Right ventricle myocardium inferior (tissue), 1 donor: ENCODE results near the gene TFR2. TPM values are rescaled to one million over a fixed set of nuclear protein-coding genes. Genes with fewer than 3 reads are reported as not detected.

Experiments used
- ATAC-seq: fragments of 200-7000 bp; cut with Tn5 transposase; one replicate; pipeline ENCODE4 v1.9.1; 2020; ENCODE audit warnings: mild to moderate bottlenecking, moderate library complexity
- DNase-seq: peaks from one replicate; pipeline ENCODE4 v3.0.0; 2021; ENCODE audit errors: missing footprints
- intact Hi-C: fragments of 100-400 bp; cut with DNase I; formaldehyde crosslinking; loops from one replicate; pipeline ENCODE4 v1.11.0; 2022
- total RNA-seq: library from RNA; stranded (reverse); fragmentation: NEBNext Ultra II Directional; extraction: Animal tissue kit (Norgen Biotek cat#: 25700); gene quantifications from one replicate; pipeline ENCODE4 v1.2.1, GENCODE V29; 2021
- donor health status: DM: no; HTN: yes; CAD: no; lungs with severe emphysema.

Gene TFR2
- total RNA-seq, 1 donor from 2014 or later: 0.22 TPM

DNA sequence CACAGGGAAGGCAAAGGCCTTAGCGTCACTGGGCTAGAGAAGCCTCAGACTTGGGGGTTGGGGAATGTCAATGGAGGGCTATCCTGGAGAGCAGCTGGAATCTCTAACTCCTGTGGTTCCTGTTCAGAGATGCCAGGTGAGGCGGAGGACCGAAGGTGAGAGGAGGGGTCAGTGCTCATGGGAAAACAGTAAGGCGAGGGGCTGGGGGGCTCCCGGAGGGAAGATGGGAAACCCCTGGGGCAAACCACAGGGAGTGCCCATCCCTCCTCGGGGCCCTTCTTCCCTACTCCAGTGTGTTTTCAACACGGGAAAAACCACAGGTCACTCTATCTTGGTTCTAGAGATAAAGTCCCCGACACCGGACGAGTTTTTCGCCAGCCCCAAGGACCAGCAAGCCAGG is 58.7 kb downstream of the TFR2 start:
- ATAC-seq: no peak
- no peak for DNase-seq
- intact Hi-C loops: no loop called here

DNA sequence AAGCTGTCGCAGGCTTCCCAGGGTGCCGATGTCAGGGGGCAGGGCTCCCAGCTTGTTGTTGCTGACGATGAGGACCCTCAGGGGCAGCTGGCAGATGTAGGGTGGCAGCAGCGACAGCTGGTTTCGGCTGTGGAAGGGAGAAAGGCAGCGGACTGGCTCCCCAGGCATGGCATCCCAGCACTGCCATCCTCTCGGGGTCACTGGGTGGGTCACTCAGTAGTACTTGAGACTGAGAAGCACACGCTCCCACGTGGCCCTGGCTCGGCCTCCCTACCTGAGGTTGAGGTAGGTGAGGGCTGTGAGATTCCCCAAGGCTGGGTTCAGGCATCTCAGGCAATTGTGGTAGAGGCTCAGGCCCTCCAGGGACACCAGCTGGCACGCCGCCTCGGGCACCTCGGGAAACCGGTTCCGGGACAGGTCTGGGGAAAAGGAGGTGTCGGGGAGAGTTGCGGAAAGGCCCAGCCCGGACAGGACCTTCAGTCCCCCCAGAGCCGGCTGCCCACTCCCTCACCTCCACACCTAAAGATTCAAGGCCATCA is 59.2 kb downstream of the TFR2 start:
- intact Hi-C loops: no loop called here
- DNase-seq: no peak

DNA sequence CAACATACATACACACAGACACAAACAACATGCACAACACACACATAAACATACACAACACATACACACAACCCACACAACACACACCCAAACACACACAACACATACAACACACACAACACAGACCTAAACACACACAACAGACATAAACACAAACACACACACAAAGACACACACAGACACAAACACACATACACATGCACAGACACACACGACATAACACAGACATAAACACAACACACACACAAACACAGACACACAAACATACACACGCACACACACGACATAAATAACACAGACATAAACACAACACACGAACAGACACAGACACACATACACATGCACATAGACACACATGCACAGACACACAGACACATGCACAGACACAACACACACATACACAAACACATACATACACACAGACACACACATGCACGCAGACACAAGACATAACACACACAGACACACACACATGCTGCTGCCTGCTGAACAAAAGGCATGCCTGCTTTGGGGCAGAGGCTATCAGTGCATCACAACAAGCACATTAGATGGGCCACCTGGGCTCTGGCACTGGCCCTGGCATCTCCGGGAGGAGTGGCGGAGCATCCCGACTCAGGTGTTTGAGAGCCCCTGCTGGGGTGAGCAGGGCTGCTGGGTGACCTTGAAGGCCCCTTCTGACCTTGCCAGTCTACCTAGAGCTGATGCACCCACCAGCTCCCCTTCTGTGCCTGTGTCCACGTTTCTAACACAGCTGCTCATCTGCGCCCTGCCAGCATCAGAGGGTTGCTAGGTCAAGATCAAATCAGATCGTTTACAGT is 60.7 kb downstream of the TFR2 start:
- intact Hi-C loops: no loop called here
- ATAC-seq (no peak), DNase-seq (no peak)

More for the DNA sequence above, 59.2 kb downstream of the TFR2 start:
- ATAC-seq: no peak

DNA sequence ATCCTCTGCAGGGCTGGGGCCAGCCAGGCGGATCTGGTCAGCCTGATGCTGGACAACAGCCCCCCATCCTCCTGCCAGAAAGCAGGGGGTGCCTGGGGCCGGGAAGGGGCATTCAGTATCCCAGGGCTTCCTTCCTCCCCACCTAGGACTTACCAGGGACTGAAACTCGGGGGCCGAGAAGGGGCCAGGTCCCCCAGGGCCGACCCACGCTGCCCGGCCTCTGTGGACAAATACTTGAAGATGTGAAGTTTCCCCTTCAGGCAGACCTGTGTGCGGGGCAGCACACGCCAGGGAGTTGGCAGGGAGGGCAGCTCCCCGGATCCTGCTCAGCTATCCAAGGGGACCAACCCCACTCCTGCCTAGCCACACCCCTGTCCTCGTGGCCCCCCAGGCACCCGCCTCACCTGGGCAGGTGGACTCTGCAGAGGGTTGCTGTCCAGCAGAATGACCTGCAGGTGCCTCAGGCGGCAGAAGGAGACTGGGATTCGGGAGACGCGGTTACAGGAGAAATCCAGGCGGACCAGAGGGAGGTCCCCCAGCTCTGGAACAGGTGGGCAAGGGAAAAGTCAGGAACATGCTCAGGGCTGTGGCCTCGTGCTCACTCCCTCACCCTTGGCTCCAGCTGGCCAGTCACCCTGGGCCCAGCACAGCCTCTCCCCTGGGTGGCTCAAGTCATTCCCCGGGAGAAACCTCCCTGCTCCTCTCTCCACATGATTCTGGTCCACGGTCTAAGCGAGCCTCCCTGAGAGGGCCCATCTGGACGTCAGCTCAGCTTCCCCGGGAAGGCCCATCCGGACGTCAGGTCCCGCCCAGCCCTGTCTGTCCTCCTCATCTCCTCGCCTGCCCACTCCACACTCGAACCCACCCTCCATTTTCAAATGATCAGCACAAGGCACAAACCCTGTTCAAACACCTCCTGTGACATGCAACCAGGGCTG is 62.8 kb downstream of the TFR2 start:
- ATAC-seq: no peak
- intact Hi-C loops: no loop called here
- DNase-seq: peak; percentile 53

DNA sequence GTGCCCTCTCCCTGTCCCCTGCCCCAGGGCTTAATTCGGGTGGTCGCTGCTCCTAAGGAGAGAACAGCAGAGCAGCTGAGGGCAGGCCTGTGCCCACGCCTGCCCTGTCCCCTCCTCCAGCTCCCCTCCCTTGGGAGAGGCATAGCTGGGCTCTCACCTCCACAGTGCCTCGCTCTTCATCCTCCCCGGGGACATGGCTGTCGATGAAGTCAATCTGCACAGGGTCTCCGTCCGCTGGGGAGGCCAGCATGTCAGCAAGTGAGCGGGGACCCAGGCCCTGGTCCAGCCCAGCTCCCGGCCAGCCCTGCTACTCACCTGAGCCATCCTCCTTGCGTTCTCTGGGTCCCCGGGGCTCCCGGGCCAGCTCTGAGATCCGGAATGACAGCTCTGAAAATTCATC is 63.8 kb downstream of the TFR2 start:
- ATAC-seq: no peak
- DNase-seq: no peak
- intact Hi-C loops: no loop called here

DNA sequence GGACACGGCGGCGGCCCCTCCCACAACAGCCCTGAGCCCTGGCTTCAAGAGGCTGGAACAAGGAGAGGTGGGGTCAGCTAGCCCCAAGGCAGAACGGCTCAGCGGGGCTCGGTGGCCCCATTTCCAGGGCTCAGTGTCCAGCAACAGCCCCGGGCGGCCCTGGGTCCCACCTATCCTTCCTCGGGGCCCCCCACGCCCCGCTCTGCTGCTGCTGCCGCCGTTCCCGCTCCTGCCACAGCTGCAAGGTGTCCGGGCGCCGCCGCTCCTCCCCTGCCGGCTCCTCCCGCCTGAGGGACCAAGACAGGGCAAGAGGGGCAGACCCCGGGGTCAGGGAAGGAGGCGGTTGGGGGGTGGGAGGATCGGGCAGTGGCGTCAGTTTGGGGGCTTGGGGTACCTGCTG is 64.2 kb downstream of the TFR2 start:
- ATAC-seq: no peak
- DNase-seq: no peak
- intact Hi-C loops: no loop called here

DNA sequence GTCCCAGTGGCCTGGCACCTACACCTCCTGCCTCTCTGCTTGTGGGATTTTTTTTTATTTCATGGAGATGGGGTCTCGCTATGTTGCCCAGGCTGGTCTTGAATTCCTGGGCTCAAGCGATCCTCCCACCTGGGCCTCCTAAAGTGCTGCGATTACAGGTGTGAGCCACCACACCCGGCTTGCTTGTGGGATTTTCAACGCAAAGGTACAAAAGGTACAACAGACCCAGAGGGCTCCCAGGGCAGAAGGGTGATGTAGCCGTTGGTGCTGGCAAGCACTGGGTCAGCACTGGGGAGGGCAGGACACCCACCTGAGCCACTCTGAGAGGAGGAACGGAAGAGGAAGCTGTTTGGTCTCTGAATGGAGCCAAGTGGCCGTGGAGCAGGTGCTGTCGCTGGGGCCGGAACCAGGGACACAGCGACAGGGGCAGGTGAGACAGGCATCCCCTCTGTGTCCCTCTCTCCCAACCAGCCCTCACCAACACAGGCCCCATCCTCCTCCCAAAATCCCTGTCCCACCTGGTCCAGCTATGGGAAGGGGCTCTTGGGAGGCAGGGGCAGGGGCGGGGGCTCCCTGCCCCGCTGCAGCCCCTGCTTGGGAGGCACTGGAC is 64.9 kb downstream of the TFR2 start:
- no peak for ATAC-seq
- intact Hi-C loops: no loop called here
- DNase-seq: no peak

DNA sequence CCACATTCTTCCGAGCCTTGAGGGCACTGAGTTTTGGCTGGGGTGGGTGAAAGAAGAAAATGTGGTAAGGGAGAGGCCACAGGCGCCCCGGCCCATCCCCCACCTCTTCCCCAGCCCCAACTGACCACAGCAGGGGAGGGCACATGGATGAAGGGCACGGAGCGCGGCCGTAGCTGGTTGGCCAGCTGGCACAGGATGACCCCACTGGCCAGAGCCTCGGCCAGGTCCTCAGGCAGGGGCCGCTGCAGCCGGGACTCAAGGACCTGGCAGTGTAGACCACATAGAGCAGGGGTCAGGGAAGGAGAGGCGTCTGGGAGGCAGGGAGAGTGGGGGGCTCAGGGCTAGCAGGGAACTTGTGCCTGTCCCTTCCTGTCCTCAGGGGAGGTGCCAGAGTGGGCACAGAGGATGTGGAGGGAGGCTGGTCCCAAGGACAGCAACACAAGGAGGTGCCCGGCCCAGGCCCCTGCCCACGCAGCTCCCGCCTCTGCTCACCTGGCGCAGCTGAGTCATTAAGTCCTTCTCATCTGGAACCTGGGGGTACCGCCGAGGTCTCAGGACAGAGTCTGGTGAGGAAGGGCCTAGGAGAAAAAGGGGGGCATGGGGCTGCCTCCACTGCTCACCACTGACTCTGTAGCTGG is 65.5 kb downstream of the TFR2 start:
- intact Hi-C loops: no loop called here
- ATAC-seq (no peak), DNase-seq (no peak)

DNA sequence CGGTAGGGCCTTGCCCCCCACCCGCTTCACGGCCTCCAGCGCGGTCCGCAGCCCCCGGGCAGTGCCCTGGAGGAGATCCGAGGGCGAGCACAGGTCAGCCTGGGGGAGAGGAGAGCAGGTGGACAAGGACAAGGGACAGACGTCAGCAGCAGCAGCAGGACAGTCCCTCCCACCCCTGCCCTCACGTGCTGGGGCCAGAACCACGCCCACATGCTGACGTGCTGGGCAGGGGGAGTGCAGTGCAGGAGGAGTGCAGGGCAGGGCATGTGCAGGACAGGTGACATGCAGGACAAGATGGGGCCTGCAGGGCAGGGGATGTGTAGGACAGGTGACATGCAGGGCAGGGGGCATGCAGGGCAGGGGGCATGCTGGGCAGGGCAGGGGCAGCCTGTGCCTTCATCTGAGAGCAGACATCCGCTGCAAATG is 66.1 kb downstream of the TFR2 start:
- intact Hi-C loops: no loop called here
- DNase-seq: no peak
- no peak for ATAC-seq

DNA sequence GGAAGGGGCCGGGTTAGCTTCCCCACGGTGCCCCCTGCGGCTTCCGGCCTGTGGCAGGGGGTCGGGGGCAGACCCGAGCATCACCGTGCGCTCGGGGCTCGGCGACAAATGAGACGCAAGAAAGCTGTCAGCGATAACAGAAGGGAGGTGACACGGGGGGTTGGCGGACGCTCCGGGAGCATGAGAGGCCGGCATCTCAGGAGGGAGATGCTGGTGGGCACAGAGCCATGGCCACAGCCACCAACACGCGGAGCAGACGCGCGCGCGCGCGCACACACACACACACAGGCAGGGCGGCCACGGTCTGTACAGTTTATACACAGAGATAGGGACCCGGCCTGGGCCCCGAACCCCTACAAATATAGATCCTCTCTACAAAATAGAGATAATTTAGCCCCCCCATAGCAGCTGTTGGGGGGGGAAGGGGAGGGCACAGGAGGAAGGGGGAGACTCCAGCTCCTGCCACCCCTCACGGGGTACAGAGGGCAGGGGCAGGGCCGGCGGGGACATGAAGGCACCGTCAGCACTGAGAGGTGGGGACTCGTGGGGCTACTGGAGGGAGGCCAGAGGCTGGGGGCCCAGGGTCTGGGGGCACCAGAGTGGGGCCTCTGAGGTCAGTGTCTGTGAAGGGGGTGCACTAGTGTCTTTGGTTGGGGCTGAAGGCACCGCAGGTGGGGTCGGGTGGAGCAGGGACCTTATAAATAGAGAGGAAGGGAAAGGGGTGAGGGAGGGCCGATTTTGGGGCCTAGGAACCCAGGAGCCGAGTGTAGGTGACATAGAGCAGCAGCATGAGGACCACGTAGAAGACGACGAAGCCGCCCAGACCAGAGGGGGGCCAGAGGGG is 66.8 kb downstream of the TFR2 start:
- intact Hi-C loops: no loop called here
- no peak for ATAC-seq
- no peak for DNase-seq

DNA sequence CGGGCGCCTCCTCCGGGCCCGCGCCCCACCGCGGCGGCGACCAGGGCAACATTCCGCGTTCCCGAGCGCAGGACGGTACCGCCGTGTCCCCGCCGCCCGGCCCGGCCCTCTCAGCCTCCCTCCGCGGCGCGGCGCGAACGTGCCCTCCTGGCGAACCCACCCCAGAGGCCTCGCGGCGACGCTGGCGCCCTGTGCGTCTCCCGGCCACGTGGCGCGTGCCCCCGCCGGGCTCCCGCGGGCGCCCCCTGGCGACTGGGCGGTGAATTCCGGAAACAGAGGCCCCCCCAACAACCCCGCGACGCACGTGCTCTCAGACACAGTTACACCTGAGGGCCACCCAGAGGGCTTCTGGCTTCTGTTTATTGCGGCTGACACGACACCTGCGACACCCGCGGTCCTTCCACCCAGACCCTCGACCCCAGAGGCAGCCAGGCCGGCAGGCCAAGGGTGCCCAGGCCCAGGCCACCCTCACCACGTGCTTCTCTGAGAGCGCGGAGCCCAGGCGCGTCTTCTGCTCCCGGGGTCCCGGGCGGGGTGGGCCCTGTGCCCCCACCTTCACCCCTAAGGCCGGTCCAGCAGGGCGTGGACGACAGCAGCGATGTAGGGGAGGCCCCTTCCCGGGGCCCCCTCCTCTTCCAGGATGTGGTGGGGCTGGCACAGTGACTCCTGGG is 67.5 kb downstream of the TFR2 start, which contains the start of gene SAP25:
TSS of gene SAP25 (minus strand) at position 210 of the 671 bp plus-strand sequence. CDS start at position 52, 158 bp downstream.
- DNase-seq (no peak), ATAC-seq (no peak)
- intact Hi-C loops: no loop called here

DNA sequence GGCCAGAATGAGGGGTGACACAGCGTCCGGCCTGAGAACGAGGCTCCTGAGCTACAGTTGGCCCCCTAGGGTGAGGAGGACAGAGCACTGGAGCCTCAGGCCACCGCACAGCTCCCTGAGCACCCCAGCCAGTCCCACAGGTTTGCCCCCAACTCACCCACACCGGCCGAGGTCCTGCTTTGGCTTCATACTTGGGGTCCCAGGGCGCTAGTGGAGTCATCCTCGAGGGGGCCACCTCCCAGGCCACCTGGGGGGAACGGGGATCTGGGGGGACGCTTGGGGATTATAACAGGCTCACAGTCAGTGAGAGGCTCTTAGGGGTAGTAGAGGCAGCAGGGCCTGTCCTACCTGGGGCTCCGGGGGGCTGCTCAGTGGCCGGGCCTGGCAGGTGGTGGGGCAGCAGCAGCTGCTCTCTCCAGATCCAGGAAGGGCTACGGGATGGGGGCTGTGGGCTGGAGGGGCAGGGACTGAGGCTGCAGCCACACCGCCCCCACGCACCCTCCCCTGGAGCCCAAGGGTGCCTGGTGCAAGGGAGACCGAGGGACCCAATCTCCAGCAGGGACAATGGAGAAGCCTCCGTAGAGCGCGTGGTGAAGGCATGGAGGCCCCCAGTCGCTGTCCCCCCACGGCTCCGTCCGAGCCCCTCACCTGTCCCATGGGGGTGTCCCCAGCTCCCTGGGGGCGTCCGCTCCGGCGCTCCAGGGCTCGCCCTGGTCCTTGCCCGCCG is 68.2 kb downstream of the TFR2 start:
- intact Hi-C loops: no loop called here
- no peak for DNase-seq
- ATAC-seq: no peak

DNA sequence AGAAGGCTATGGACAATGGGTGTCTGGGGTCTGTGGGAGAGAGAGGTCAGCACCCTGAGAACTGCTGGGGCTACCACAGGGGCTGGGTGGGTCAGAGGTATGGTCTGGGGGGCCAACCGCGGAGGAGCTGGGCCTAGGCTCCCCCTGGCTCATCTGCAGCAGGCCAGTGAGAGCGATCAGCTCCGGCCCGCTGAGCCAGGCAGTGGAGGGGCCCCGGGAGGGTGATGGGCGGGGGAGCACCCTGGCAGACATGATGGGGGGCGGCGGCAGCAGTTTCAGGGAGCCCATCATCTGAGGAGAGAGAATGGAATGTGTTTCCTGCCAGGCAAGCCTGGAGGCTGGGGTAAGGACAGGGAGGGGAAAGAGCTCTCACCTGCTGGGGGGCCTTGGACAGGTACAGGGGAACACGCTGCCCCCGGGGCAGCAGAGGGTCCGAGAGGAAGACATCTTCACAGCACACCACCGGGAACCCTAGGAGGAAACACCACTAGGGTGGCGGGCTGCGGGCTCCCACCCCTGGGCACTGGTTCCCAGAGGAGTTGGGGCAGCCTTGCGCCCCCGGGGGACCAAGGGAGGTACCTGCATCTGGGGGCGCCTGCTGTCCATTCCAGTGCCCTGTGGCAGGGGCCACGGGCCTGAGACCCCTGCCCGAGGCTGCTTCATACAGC is 68.9 kb downstream of the TFR2 start:
- ATAC-seq: no peak

DNA sequence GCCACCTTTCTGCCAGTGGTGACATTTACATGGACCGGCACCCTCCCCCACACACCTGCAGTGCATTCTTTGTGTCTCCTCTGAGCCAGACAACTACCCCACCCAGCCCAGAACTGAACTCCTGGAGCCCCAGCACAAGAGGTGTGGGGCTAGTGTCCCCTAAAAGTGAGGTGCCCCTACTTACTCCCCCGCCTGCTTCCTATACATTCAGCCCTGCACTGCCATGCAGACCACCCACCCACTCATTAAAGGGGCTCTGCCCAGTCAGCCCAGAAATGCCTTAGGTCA is 69.6 kb downstream of the TFR2 start:
- ATAC-seq: no peak
- intact Hi-C loops: no loop called here
- no peak for DNase-seq

More for the DNA sequence above, 68.9 kb downstream of the TFR2 start:
- DNase-seq: no peak
- intact Hi-C loops: no loop called here

DNA sequence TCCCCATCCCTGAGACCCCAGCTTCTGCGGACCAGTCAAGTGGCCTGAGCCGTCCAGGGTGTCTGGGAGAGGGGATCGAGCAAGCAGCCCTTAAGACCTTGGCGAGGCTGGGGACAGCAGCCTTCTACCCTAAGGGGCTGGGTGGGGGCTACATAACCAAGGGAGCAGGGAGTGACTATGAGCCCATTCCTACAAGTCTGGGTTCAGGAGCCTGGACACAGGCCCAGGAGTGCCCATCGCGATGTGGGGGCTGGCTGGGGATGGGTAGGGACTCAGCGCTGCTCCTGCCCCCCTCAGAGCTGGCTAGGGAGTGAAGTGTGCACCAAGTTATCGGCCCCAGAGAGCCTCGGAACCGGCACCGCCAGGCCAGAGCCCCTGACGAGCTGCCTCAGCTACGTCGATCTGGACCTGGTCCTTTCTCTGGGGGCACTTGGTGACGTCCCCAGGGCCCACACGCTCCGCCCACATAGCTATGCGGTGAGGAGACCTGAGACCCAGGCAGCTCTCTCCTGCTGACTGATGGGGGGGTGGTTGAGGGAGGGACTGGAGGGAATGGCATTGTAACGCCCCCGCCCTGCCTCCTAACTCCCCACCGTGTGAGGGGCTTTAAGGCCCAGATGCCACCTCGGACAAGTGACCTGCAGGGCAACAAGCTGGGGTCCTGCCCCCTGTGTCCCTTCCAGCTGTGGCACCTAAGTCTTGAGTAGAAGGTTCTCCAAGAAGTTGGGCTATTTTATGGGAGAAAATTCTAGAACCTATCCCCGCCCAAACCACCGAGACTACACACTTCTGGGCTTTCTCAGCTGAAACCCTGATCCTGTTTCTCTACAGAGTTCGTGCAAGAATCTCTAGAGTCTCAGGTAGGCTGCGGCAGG is 70.2 kb downstream of the TFR2 start:
- ATAC-seq: no peak
- intact Hi-C loops: no loop called here
- DNase-seq: no peak
